CD4-positive, alpha-beta T cell (primary cell): ENCODE measurements around the gene C4orf51. TPM values are rescaled to one million over a fixed set of nuclear protein-coding genes. Genes with fewer than 3 reads are reported as not detected.
"Not testable (repeated sequence)": the region's sequence is repeated elsewhere in the genome, so short reads cannot be mapped to it uniquely, and the experiment has no call there.

Source experiments
- ATAC-seq: fragments of 200-7000 bp; cut with Tn5 transposase; one replicate; pipeline ENCODE4 v1.10.0; 2022; ENCODE audit warnings: mild to moderate bottlenecking; ENCODE audit not compliant: poor library complexity
- CTCF ChIA-PET: fragments of 350-600 bp; sonication (Branson Sonifier 250); formaldehyde crosslinking; loops from one replicate; lab custom pipeline; 2021; ENCODE audit warnings: antibody characterized with exemption, inconsistent platforms; lab: Charles Lee
- POLR2A ChIA-PET: fragments of 350-600 bp; sonication (Branson Sonifier 250); formaldehyde crosslinking; loops from one replicate; lab custom pipeline; 2021; ENCODE audit warnings: antibody characterized with exemption, inconsistent platforms; lab: Charles Lee
- DNase-seq, 14 experiments: peaks; one replicate each; pipeline ENCODE4 v3.0.0-alpha.2; 2013 to 2020; ENCODE audit warnings: mixed read lengths in 2 of 14
- H3K27ac ChIP-seq, 2 donors: one replicate each; pipeline versions ENCODE4 v1.5.1 to v1.7.0; 2013; ENCODE audit warnings: low read length in 2 of 2, low read depth in 1 of 2, mild to moderate bottlenecking in 1 of 2
- H3K27me3 ChIP-seq, 2 experiments: 1 replicate in 1 of 2; 2 replicates in 1 of 2; pipeline versions ENCODE4 v1.6.1 to v1.7.0; 2013; ENCODE audit warnings: low read length in 2 of 2, control low read depth in 1 of 2, mild to moderate bottlenecking in 1 of 2, moderate library complexity in 1 of 2; ENCODE audit not compliant: insufficient read depth in 2 of 2, control insufficient read depth in 1 of 2
- H3K36me3 ChIP-seq: one replicate; pipeline ENCODE4 v1.6.1; 2013; ENCODE audit warnings: low read length, control low read depth; ENCODE audit not compliant: insufficient read depth
- H3K4me1 ChIP-seq: one replicate; pipeline ENCODE4 v1.6.1; 2013; ENCODE audit warnings: low read length, control low read depth; ENCODE audit not compliant: insufficient read depth
- H3K4me3 ChIP-seq: one replicate; pipeline ENCODE4 v1.5.1; 2013; ENCODE audit warnings: mild to moderate bottlenecking, low read length, moderate library complexity
- H3K9me3 ChIP-seq, 2 experiments: 1 replicate in 1 of 2; 2 replicates in 1 of 2; pipeline versions ENCODE4 v1.6.1 to v1.7.0; 2013; ENCODE audit warnings: low read length in 2 of 2, mild to moderate bottlenecking in 2 of 2, control low read depth in 1 of 2, moderate library complexity in 1 of 2; ENCODE audit not compliant: control insufficient read depth in 1 of 2, insufficient read depth in 1 of 2
- H3K27ac Mint-ChIP-seq: one replicate; pipeline ENCODE4 v1.8.0; 2020; ENCODE audit warnings: mixed read lengths
- H3K27me3 Mint-ChIP-seq: one replicate; pipeline ENCODE4 v1.8.0; 2021; ENCODE audit warnings: mixed read lengths
- H3K36me3 Mint-ChIP-seq: one replicate; pipeline ENCODE4 v1.8.0; 2021; ENCODE audit warnings: low read depth, mixed read lengths
- H3K4me1 Mint-ChIP-seq: one replicate; pipeline ENCODE4 v1.8.0; 2021; ENCODE audit warnings: low read depth, mixed read lengths
- H3K4me3 Mint-ChIP-seq: one replicate; pipeline ENCODE4 v1.8.0; 2020; ENCODE audit warnings: mild to moderate bottlenecking, mixed read lengths
- H3K9me3 Mint-ChIP-seq: one replicate; pipeline ENCODE4 v1.8.0; 2020; ENCODE audit warnings: mixed read lengths
- CTCF ChIP-seq: fragments of 200-600 bp; IDR thresholded peaks from one replicate; pipeline ENCODE4 v1.8.0; 2022; ENCODE audit warnings: antibody characterized with exemption, mild to moderate bottlenecking
- intact Hi-C, 2 experiments: fragments of 100-400 bp; cut with DNase I in 1 of 2; cut with micrococcal nuclease in 1 of 2; formaldehyde crosslinking; loops; one replicate each; pipeline versions ENCODE4 v1.15.1 to v1.9.0; 2023 to 2025; cut with DNase I, micrococcal nuclease
- total RNA-seq, 174 experiments: library from RNA in 2 of 174; stranded (reverse) in 2 of 174; gene quantifications; one replicate each; pipeline ENCODE4 v1.2.3 and lab custom pipeline; 2021 to 2026

Gene C4orf51
- total RNA-seq, 2 experiments from 2014 or later, result not detected

DNA sequence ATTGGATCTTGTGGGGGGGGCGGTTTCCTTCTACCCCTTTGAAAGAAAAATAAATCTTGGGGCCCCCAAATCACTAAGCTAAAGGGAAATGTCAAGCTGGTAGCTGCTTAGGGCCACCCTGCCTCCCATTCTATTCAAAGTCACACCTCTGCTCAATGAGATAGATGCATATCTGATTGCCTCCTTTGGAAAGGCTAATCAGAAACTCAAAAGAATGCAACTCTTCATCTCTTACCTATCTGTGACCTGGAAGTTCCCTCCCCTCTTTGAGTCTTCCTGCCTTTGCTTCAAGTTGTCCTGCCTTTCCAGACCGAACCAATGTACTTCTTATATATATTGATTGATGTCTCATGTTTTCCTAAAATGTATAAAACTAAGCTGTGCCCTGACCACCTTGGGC, 7.0 kb downstream of the C4orf51 start:
- intact Hi-C loops, result no loop called here
- Mint-ChIP-seq H3K27ac (no peak overlapping the region), H3K4me3 (no peak overlapping the region), H3K27me3 (peaks cover 10% of the 10 kb centered on the region), H3K4me1 (no peaks in the 10 kb centered on the region), H3K36me3 (no peaks in the 10 kb centered on the region), H3K9me3 (no peaks in the 10 kb centered on the region)
- ATAC-seq (no peak), DNase-seq (no peak)
- no peaks in the 10 kb centered on the region for H3K36me3 ChIP-seq
- no peaks in the 10 kb centered on the region for H3K9me3 ChIP-seq
- H3K27me3 ChIP-seq, result peaks cover under 1% of the 10 kb centered on the region in 2 experiments
- H3K4me1 ChIP-seq, result no peaks in the 10 kb centered on the region
- ChIA-PET CTCF (no interaction called here), POLR2A (no interaction called here)
- H3K27ac ChIP-seq, result no peak overlapping the region
- TF ChIP-seq CTCF, result no peak
- H3K4me3 ChIP-seq, result no peak overlapping the region

GRCh38 chr4:145690610-145691009, 10.7 kb downstream of the C4orf51 start:
- H3K9me3 Mint-ChIP-seq, result no peaks in the 10 kb centered on the region
- no peaks in the 10 kb centered on the region for H3K27me3 ChIP-seq
- no peaks in the 10 kb centered on the region for H3K9me3 ChIP-seq
- intact Hi-C loops, result no loop called here
- H3K27ac Mint-ChIP-seq, result no peak overlapping the region
- H3K4me3 ChIP-seq, result no peak overlapping the region
- TF ChIP-seq CTCF, result no peak
- H3K27ac ChIP-seq, result no peak overlapping the region
- ATAC-seq (no peak), DNase-seq (no peak)
- POLR2A ChIA-PET, result no interaction called here
- H3K4me1 Mint-ChIP-seq, result no peaks in the 10 kb centered on the region
- no peaks in the 10 kb centered on the region for H3K27me3 Mint-ChIP-seq
- no peaks in the 10 kb centered on the region for H3K36me3 Mint-ChIP-seq
- no peak overlapping the region for H3K4me3 Mint-ChIP-seq
- no peaks in the 10 kb centered on the region for H3K36me3 ChIP-seq
- CTCF ChIA-PET, result no interaction called here
- no peaks in the 10 kb centered on the region for H3K4me1 ChIP-seq

GRCh38 chr4:145691416-145691815, 11.5 kb downstream of the C4orf51 start:
- H3K4me1 ChIP-seq, POLR2A ChIA-PET, H3K4me1 Mint-ChIP-seq, H3K27ac ChIP-seq, H3K27me3 Mint-ChIP-seq, intact Hi-C loops, H3K27me3 ChIP-seq, H3K36me3 ChIP-seq, H3K4me3 ChIP-seq, H3K4me3 Mint-ChIP-seq, H3K27ac Mint-ChIP-seq, CTCF ChIA-PET, H3K9me3 Mint-ChIP-seq, ATAC-seq, DNase-seq, H3K9me3 ChIP-seq, H3K36me3 Mint-ChIP-seq: not testable (repeated sequence)

DNA sequence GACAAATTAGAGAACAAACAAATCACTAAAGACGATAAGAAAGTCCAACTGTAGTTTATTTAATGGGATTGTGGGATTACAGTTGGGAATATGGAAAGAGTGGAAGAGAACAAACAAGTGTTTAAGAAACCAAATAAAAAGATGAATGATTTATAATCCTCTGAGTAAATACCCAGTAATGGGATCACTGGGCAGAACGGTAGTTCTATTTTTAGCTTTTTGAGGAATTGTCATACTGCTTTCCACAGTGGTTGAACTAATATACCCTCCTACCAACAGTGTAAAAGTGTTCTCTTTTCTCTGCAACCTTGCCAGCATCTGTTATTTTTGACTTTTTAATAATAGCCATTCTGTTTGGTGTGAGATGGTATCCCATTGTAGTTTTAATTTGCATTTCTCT, 15.0 kb downstream of the C4orf51 start:
- ChIA-PET CTCF (no interaction called here), POLR2A (no interaction called here)
- Mint-ChIP-seq H3K4me3 (no peak overlapping the region), H3K9me3 (no peaks in the 10 kb centered on the region), H3K36me3 (no peaks in the 10 kb centered on the region), H3K27me3 (no peaks in the 10 kb centered on the region), H3K4me1 (no peaks in the 10 kb centered on the region), H3K27ac (no peak overlapping the region)
- no peak overlapping the region for H3K27ac ChIP-seq
- TF ChIP-seq CTCF, result no peak
- H3K27me3 ChIP-seq, result no peaks in the 10 kb centered on the region
- H3K36me3 ChIP-seq, result no peaks in the 10 kb centered on the region
- DNase-seq (no peak), ATAC-seq (no peak)
- intact Hi-C loops, result no loop called here
- H3K4me1 ChIP-seq, result no peaks in the 10 kb centered on the region
- no peaks in the 10 kb centered on the region for H3K9me3 ChIP-seq
- H3K4me3 ChIP-seq, result no peak overlapping the region
